Parathyroid adenoma (tissue), 2 donors: ENCODE measurements around the gene EFHC1.

ENCODE experiments used
- H2AFZ ChIP-seq: fragments of 300-600 bp; sonication (generic); one replicate; pipeline ENCODE4 v1.7.0; 2017; ENCODE audit warnings: antibody characterized with exemption, mild to moderate bottlenecking
- H3K27ac ChIP-seq: fragments of 300-600 bp; sonication (generic); one replicate; pipeline ENCODE4 v1.7.0; 2017
- H3K27me3 ChIP-seq: fragments of 300-600 bp; sonication (generic); one replicate; pipeline ENCODE4 v1.7.0; 2017; ENCODE audit warnings: low read length; ENCODE audit not compliant: control insufficient read depth, insufficient read depth
- H3K36me3 ChIP-seq: fragments of 300-600 bp; sonication (generic); one replicate; pipeline ENCODE4 v1.7.0; 2017; ENCODE audit warnings: low read length; ENCODE audit not compliant: control insufficient read depth, insufficient read depth
- H3K4me1 ChIP-seq: fragments of 300-600 bp; sonication (generic); one replicate; pipeline ENCODE4 v1.7.0; 2017; ENCODE audit warnings: control low read depth
- H3K4me2 ChIP-seq: fragments of 300-600 bp; sonication (generic); one replicate; pipeline ENCODE4 v1.7.0; 2017; ENCODE audit warnings: low read length
- H3K4me3 ChIP-seq: fragments of 300-600 bp; sonication (generic); one replicate; pipeline ENCODE4 v1.7.0; 2017; ENCODE audit warnings: low read depth, low read length
- H3K79me2 ChIP-seq: fragments of 300-600 bp; sonication (generic); one replicate; pipeline ENCODE4 v1.7.0; 2017; ENCODE audit warnings: control low read depth
- H3K9ac ChIP-seq: fragments of 300-600 bp; sonication (generic); one replicate; pipeline ENCODE4 v1.7.0; 2017; ENCODE audit warnings: mild to moderate bottlenecking
- H3K9me3 ChIP-seq: fragments of 300-600 bp; sonication (generic); one replicate; pipeline ENCODE4 v1.7.0; 2017; ENCODE audit warnings: low read length; ENCODE audit not compliant: control insufficient read depth
- TF ChIP-seq, protein P1 (sequence below): fragments of 300-600 bp; sonication (generic); IDR thresholded peaks from one replicate; pipeline ENCODE4 v1.7.0; 2017; ENCODE audit warnings: antibody characterized with exemption, mild to moderate bottlenecking
- donor health status: primary hyperparathyroidism.

The EFHC1 gene

GRCh38 chr6:52475307-52475706 is 55.2 kb downstream of the EFHC1 start:
- Histone ChIP-seq H3K9ac (no peak overlapping the region), H3K36me3 (no peaks in the 10 kb centered on the region), H2AFZ (no peak overlapping the region), H3K9me3 (no peaks in the 10 kb centered on the region), H3K27ac (no peak overlapping the region), H3K27me3 (no peaks in the 10 kb centered on the region), H3K4me1 (no peaks in the 10 kb centered on the region), H3K4me3 (no peak overlapping the region), H3K4me2 (no peak overlapping the region), H3K79me2 (no peaks in the 10 kb centered on the region)
- TF ChIP-seq, protein P1, sequence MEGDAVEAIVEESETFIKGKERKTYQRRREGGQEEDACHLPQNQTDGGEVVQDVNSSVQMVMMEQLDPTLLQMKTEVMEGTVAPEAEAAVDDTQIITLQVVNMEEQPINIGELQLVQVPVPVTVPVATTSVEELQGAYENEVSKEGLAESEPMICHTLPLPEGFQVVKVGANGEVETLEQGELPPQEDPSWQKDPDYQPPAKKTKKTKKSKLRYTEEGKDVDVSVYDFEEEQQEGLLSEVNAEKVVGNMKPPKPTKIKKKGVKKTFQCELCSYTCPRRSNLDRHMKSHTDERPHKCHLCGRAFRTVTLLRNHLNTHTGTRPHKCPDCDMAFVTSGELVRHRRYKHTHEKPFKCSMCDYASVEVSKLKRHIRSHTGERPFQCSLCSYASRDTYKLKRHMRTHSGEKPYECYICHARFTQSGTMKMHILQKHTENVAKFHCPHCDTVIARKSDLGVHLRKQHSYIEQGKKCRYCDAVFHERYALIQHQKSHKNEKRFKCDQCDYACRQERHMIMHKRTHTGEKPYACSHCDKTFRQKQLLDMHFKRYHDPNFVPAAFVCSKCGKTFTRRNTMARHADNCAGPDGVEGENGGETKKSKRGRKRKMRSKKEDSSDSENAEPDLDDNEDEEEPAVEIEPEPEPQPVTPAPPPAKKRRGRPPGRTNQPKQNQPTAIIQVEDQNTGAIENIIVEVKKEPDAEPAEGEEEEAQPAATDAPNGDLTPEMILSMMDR: no peak

- no peak overlapping the region for H3K4me2 ChIP-seq
- no peak overlapping the region for H2AFZ ChIP-seq
- H3K9me3 ChIP-seq: no peaks in the 10 kb centered on the region
- no peaks in the 10 kb centered on the region for H3K27me3 ChIP-seq
- no peaks in the 10 kb centered on the region for H3K36me3 ChIP-seq
- no peak overlapping the region for H3K4me3 ChIP-seq
- no peaks in the 10 kb centered on the region for H3K79me2 ChIP-seq
- H3K4me1 ChIP-seq: no peaks in the 10 kb centered on the region
- TF ChIP-seq, protein P1: no peak
- H3K27ac ChIP-seq: no peak overlapping the region
- no peak overlapping the region for H3K9ac ChIP-seq
Observed at GRCh38 chr6:52482903-52483670, 62.9 kb downstream of the EFHC1 start.

DNA sequence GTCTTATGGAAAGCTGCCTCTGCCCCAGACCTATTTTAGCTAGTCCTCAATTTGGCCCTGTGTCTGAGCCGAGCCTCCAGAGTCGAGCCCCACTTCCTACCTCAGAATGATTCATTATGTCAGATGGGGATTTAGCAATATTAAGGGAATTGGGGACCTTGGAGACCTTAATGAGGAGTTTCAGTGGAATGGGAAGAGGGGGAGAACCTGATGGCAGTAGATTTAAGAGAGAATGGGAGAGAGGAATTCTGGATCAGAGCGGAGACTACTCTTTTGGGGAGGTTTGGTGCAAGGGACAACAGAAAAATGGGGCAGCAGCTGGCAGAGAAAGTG is 63.5 kb downstream of the EFHC1 start:
- TF ChIP-seq, protein P1: no peak

DNA sequence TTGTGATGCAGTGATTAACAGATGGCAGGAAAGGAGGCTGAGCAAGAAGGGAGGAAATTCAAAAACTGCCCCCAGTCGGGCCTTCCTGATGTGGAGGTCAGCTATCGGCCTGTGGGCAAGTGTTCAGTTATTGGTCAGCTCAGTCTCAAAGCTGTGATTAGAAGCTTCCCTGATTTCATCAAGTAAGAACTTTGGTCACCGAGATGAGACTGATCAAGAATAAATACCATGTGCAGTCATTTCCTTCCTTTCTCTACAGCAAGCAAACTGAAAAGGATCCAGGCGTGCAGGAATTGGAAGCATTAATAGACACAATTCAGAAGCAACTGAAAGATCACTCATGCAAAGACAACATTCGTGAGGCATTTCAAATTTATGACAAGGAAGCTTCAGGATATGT is 69.7 kb downstream of the EFHC1 start:
- no peaks in the 10 kb centered on the region for H3K27me3 ChIP-seq
- no peaks in the 10 kb centered on the region for H3K79me2 ChIP-seq
- no peak overlapping the region for H3K27ac ChIP-seq
- H3K4me1 ChIP-seq: no peaks in the 10 kb centered on the region
- no peak overlapping the region for H3K4me2 ChIP-seq
- H3K9ac ChIP-seq: no peak overlapping the region
- H2AFZ ChIP-seq: no peak overlapping the region
- no peaks in the 10 kb centered on the region for H3K9me3 ChIP-seq
- no peaks in the 10 kb centered on the region for H3K36me3 ChIP-seq
- TF ChIP-seq, protein P1: no peak
- H3K4me3 ChIP-seq: no peak overlapping the region

More for the DNA sequence above, 63.5 kb downstream of the EFHC1 start:
- no peaks in the 10 kb centered on the region for H3K9me3 ChIP-seq
- H3K4me3 ChIP-seq: no peak overlapping the region
- no peak overlapping the region for H2AFZ ChIP-seq
- H3K27ac ChIP-seq: no peak overlapping the region
- no peak overlapping the region for H3K9ac ChIP-seq
- H3K4me1 ChIP-seq: no peaks in the 10 kb centered on the region
- no peak overlapping the region for H3K4me2 ChIP-seq
- H3K27me3 ChIP-seq: no peaks in the 10 kb centered on the region
- no peaks in the 10 kb centered on the region for H3K36me3 ChIP-seq
- no peaks in the 10 kb centered on the region for H3K79me2 ChIP-seq
